ENCODE data around the gene TENM3.
"Not testable (repeated sequence)": the region's sequence is repeated elsewhere in the genome, so short reads cannot be mapped to it uniquely, and the experiment has no call there.

TENM3 gene

GRCh38 chr4:182237010-182237409 lies 6.2 kb upstream of the TENM3 start:
- ATAC-seq = not testable (repeated sequence)
- peak; percentile 75 for TF ChIP-seq ZNF8 (CRISPR knock-in tag; IDR thresholded peaks at IDR 0.05)

GRCh38 chr4:182238355-182238931 lies 4.8 kb upstream of the TENM3 start:
- TF ChIP-seq ZFP30 (CRISPR knock-in tag; IDR thresholded peaks at IDR 0.05) (no peak), ZNF70 (CRISPR knock-in tag; IDR thresholded peaks at IDR 0.05) (no peak), ZC3H10 (CRISPR knock-in tag; IDR thresholded peaks at IDR 0.05) (no peak), RARB (CRISPR knock-in tag; IDR thresholded peaks at IDR 0.05) (no peak)
- peak; percentile 57 for ATAC-seq

GRCh38 chr4:182240161-182241130 lies 2.8 kb upstream of the TENM3 start:
- ATAC-seq = peak; percentile 78
- TF ChIP-seq TCF4 (CRISPR knock-in tag; IDR thresholded peaks at IDR 0.05; ENCODE audit: borderline replicate concordance) (peak; percentile 42; the same call in 1 of the 2 replicates), TSHZ2 (CRISPR knock-in tag; IDR thresholded peaks at IDR 0.05) (no peak), ZNF70 (CRISPR knock-in tag; IDR thresholded peaks at IDR 0.05) (peak; percentile 87), ISL1 (CRISPR knock-in tag; IDR thresholded peaks at IDR 0.05) (peak; percentile 86), CREB5 (CRISPR knock-in tag; IDR thresholded peaks at IDR 0.05; ENCODE audit: low read depth) (peak; percentile 71; the same call in 1 of the 2 replicates), ESRRG (CRISPR knock-in tag; IDR thresholded peaks at IDR 0.05) (0 out of 2 replicates have a peak, but pooled peaks have one; percentile 26), PATZ1 (CRISPR knock-in tag; IDR thresholded peaks at IDR 0.05; ENCODE audit: borderline replicate concordance) (no peak)

GRCh38 chr4:182242260-182242659 lies 942 bp upstream of the TENM3 start:
- not testable (repeated sequence) for ATAC-seq

GRCh38 chr4:182242787-182243186 lies 415 bp upstream of the TENM3 start:
- ATAC-seq = no peak
- TF ChIP-seq PPARA (CRISPR knock-in tag; IDR thresholded peaks at IDR 0.05; ENCODE audit: borderline replicate concordance) (no peak), CREB5 (CRISPR knock-in tag; IDR thresholded peaks at IDR 0.05; ENCODE audit: low read depth) (peak; percentile 76), GLIS3 (CRISPR knock-in tag; IDR thresholded peaks at IDR 0.05) (no peak), ZNF565 (CRISPR knock-in tag; conservative IDR thresholded peaks at IDR 0.05; ENCODE audit: low read depth) (no peak), ZFP3 (CRISPR knock-in tag; IDR thresholded peaks at IDR 0.05) (no peak), ZNF70 (CRISPR knock-in tag; IDR thresholded peaks at IDR 0.05) (no peak), ARNTL (CRISPR knock-in tag; IDR thresholded peaks at IDR 0.05; ENCODE audit: borderline replicate concordance, low read depth) (no peak)
